ENCODE measurements around the gene LCN12.
A peak's percentile ranks its signal among the peaks of the same experiment; 100 is the strongest.

Gene LCN12

DNA sequence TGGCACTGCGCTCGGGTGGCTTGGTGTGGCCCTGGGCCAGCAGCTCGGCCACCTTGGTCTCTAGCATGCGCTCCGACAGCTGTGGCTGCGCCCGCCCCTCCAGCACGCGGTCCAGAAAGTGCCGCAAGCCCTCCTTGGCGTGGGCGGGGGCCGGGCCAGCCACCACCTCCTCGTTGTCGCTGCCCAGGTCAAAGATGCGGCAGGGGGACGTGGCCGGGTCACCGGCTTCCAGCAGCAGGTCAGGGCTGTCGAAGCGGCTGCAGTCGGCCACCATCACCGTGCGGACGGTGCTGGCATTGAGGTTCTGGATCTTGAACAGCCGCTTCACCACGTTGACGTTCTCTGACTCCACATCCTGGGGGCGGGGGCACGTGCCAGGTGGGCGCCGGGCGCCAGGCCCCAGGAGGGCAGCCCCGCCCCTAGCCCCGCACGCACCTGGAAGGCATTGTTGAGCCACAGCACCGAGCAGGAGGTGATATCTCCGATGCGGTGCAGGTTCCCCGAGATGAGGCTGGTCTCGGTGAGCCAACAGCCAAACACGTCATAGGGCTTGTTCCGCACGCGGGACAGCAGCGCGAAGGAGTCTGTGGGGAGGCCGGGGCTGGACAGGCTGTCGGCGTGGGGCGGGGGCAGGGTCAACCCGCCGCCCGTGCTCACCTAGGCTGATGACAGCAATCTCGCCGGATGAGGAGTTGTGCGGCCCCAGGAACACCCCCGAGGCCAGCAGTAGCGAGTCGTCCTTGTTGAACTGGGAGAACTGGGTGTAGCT lies 9.8 kb upstream of the LCN12 start:
- intact Hi-C loops (cut with DNase I), result loop anchor here (5.0 to 10.0 kb wide), 2 partner anchors 35 to 57 kb away; partner anchors contain the start of genes PTGDS and TRAF2
- peak in 1 of 42 donors; percentile 37 for DNase-seq

DNA sequence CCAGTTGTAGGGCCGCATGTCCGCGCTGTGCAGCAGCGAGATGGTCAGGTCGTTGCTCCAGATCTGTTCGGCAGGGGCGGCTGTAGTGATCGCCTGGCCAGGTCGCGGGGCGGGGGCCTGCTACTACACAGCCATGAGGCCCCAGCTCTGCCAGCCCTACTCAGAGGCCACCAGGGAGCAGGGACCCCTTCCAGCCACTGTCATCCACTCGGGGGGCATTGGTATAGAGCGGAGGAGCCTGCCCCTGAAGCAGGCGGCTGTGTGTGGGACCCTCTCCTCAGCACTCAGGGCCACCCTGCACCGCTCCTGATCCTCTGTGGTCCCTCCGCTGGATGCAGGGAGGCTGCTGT lies 9.2 kb upstream of the LCN12 start:
- intact Hi-C loops (cut with DNase I), result loop anchor here (5.0 to 10.0 kb wide), 2 partner anchors 34 to 58 kb away; partner anchors contain the start of genes PTGDS and TRAF2

DNA sequence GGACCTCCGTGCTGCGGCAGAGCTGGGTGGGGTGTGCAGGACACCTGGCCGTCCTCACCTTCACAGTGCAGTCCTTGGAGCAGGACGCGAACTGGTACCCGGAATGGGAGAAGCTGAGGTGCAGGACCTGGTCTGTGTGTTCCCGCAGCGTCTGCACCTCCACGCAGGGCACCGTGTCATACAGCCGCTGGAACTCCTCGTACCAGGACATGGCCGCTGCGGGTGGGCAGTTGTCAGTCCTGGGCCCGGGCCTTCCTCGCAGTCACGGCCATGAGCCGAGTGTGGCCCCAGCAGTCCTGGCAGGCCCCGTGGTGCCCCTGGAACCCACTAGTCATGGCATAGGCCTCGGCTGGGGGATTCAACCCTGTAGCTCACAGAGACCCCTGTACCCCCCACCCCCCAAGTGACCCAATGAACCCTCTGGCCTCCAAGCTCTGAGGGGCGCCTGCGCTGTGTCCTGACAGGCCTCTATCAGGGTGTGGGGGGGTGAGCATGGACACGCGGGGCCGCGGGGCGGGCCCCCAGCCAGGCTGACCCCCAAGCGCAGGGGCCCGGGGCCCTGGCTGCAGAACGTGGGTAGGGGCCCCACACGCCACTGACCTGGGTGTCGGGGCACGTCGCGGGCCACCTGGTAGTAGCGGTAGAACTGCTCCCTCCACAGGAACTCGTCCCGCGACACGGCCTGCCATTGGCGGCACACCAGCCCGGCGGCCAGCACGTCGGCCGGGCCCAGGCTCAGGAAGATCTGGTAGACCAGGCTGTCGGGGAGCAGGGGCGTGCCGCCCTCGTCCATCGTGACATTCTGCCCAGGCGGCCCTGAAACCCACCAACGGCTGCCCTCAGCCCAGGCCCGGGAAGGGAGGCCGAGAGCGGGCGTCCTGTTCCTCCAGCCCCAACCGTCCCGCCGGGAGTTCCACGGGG lies 8.5 kb upstream of the LCN12 start:
- intact Hi-C loops (cut with DNase I), result loop anchor here (5.0 to 10.0 kb wide), 2 partner anchors 34 to 59 kb away; partner anchors contain the start of genes PTGDS and TRAF2

More for the DNA sequence above, 9.2 kb upstream of the LCN12 start:
- DNase-seq, result peak in 1 of 42 donors; percentile 39

DNA sequence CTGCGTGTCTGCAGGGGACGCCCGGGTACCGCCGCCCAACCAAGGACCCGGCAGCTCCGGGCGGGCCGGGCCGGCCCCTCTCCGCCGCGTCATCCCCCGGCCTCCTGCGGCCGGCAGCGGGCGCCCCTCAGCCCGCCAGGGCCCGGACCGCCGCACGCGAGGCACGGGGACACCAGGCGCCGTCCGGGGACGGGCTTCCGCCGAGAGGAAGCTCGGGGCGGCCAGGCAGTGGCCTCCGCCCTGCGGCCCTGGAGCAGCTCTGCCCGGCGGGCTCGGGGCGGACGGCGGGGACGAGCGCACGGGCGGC lies 7.9 kb upstream of the LCN12 start:
- intact Hi-C loops (cut with DNase I), result loop anchor here (5.0 to 10.0 kb wide), 2 partner anchors 33 to 59 kb away; partner anchors contain the start of genes PTGDS and TRAF2
- peak in 3 of 42 donors; percentile 29 to 50 (median 40) for DNase-seq

More for the DNA sequence above, 8.5 kb upstream of the LCN12 start:
- peak in 4 of 42 donors; percentile 27 to 53 (median 40) for DNase-seq

DNA sequence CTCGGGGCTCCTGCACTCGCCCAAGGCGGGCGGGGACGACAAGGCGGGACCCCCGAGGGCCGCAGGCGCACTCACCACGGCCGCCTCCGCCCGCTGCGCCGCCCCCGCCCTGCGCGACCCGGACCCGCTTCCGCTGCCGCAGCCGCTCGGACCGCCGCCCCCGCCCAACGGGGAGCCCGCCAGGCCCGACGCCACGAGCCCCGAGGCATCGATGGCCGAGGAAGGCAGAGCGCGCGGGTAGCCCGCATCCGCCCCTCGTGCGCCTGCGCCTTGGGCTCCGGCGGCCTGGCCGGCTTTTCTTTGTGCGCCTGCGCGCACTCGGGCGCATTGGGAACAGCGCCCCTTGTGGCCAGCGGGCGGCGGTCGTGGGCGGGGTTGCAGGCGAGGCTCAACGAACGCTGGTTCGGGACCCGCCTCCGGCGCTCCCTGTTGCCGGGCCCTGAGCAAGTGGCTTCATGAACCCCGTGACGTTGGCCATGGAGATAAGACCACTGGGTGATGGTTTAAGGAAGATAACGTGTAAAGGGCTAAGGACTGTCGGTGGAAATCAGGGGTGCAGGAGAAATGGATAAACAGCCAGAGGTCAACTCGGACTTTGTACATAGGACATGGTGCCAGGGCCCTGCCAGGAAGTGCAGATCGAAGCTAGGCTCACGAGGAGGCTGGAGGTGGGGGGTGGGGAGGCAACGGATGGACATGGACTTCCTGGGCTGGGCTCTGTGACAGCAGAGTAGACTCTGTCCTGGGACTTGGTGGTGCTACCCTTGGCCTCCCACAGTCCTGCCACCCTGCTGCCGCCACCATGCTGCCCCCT lies 7.3 kb upstream of the LCN12 start, which contains the start of the genes C8G and FBXW5:
Gene C8G, plus strand, starts transcription at position 725 of the 814 bp plus-strand sequence. Its CDS starts 78 bp downstream, at position 803.
Gene FBXW5, minus strand, starts transcription at position 220 of the 814 bp plus-strand sequence. CDS start 655 bp downstream, outside the sequence.
- DNase-seq, result peak; percentile 67 to 97 (median 93)
- intact Hi-C loops (cut with DNase I), result loop anchor here (5.0 to 10.0 kb wide), 2 partner anchors 33 to 60 kb away; partner anchors contain the start of genes PTGDS and TRAF2

DNA sequence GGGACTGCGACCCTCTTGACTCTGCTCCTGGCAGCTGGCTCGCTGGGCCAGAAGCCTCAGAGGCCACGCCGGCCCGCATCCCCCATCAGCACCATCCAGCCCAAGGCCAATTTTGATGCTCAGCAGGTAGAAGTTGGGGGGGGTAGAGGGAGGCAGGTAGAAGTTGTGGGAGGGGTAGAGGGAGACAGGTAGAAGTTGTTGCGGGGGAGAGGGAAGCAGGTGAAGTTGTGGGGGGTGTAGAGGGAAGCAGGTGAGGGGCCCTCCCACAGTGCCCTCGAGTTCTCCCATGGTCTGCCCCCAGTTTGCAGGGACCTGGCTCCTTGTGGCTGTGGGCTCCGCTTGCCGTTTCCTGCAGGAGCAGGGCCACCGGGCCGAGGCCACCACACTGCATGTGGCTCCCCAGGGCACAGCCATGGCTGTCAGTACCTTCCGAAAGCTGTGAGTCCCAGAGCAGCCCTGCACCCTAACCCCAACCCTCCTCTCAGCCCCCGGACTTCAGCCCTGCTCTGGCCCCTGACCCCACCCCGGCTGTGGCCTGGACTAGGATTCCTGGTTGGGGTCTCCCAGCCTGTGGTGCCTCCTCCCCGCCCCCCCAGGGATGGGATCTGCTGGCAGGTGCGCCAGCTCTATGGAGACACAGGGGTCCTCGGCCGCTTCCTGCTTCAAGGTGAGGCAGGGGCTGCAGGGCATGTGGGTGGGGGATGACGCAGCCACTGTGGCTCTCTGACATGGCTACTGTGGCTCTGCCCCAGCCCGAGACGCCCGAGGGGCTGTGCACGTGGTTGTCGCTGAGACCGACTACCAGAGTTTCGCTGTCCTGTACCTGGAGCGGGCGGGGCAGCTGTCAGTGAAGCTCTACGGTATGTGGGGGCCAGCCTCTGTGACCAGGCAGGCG lies 6.5 kb upstream of the LCN12 start:
- DNase-seq, result no peak
- intact Hi-C loops (cut with DNase I), result loop anchor here (10.0 kb wide), 1 partner anchor 61 kb away; the partner anchor contains the start of gene TRAF2

DNA sequence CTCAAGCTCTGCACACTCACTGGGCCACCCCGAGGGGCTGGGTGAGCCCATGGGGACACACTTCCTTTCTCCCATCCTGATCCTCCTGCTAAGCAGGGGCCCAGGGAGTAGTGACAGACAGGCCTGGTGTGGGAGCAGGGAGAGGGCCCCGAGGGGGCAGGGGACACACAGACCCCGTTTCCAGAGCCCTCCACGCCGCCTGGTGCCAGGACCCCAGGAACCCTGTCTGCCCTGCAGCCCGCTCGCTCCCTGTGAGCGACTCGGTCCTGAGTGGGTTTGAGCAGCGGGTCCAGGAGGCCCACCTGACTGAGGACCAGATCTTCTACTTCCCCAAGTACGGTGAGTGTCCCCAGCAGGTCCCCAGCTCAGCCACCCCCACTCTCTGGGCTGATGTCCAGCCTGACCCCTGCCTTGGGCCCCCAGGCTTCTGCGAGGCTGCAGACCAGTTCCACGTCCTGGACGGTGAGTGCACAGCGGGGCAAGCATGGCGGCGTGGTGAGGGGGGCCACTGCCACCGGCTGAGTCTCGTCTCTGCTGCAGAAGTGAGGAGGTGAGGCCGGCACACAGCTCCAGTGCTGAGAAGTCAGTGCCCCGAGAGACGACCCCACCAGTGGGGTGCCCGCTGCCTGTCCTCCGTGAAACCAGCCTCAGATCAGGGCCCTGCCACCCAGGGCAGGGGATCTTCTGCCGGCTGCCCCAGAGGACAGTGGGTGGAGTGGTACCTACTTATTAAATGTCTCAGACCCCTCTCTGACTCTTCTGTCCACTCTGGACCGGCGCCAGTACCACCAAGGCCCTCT lies 5.6 kb upstream of the LCN12 start:
- DNase-seq, result no peak
- intact Hi-C loops (cut with DNase I), result loop anchor here (10.0 kb wide), 1 partner anchor 62 kb away; the partner anchor contains the start of gene TRAF2

DNA sequence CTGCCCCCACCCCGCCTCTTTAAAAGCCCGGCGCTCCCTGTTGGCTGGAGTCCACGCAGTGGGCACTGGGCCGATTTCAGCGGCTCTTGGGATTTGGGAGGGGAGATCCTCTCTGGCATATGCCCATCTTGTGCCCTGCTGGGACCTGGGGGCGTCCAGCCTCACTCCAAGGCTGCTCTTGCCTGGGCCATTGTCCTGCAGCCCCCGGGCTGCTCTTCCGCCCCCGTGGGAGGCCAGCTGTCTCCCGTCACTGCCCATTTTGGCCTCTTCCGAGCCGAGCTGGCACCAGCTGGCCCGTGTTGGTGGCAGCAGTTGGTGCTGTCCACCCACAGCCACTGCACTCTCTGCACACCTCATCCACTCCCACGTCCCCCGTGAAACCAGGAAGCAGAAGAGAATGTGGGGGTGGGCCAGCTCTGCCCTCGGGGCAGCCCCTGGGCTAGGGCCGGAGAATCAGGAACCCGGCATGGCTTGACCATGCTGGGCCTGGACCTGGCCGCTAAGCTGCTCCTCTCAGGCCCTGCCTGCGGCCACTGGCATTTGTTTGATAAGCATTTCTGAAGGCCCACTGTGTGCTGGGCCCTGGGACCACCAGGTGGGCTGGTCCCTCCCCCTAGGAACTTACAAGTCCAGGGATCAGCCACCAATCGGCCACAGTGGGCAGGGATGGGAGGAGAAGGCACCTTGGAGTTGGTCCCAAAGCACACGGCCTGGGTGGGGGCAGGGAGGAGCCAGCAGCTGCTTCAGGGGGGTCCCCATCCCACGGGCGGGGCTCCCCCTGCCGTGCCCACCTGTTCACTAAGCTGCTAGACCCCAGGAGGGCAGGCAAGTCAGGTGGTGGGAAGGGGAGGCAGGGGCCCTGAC lies 4.8 kb upstream of the LCN12 start:
- peak in 25 of 42 donors; percentile 32 to 77 (median 55) for DNase-seq
- intact Hi-C loops (cut with DNase I), result loop anchor here (10.0 kb wide), 1 partner anchor 62 kb away; the partner anchor contains the start of gene TRAF2

DNA sequence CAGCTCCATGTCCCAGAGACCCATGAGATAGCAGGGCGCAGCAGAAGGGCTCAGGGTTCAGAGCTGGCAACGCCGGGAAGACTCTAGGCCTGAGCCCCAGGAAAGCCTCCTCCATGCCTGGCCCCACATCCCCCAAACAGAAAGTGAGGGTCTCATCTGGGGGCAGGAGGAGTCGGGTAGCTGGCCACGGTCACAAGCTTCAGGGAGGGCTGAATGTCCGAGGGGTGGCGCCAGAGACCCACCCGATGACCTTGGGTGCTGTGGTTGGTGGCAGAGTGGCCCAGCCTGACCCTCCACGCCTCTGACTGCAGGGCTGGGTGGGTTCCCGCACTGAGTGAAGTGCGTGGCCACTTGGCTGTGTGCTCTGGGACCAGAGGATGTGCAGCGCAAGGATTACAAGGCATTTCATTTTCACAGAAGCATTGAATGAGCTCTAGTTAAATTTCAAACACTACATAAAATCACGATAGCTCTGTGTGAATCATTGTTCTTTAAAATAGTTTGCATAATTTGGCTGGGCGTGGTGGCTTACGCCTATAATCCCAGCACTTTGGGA lies 4.0 kb upstream of the LCN12 start:
- intact Hi-C loops (cut with DNase I), result loop anchor here (10.0 kb wide), 1 partner anchor 63 kb away; the partner anchor contains the start of gene TRAF2
- DNase-seq, result peak; percentile 54 to 93 (median 82)

DNA sequence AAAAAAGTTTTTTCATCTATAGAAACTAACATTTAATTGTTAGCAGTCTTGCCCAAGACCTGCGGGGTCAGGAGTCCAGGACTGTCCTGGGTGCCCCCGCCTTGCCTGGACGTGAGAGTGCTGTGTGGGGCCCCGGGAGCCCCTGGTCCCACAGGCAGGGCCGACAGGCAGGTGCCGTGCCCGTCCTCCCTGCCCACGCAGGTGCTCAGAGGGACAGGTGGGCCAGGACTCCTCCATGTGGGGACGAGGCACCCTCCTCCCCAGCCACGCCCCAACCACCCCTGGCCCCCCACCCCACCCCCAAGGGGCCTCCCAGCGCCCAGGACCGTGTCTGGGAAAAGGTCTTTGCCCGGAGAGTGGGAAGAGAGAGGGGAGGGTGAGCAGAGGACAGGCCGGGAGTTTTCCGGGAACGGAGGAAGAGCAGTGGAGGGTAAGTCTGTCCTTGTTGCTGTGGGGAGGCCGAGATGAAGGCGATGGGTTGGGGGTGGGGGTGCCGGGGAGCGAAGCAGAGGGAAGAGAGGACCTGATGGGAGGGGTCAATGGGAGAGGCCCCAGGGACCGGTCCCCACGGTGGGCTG lies 2.7 kb upstream of the LCN12 start:
- intact Hi-C loops (cut with DNase I), result loop anchor here (10.0 kb wide), 1 partner anchor 65 kb away; the partner anchor contains the start of gene TRAF2
- DNase-seq, result no peak

DNA sequence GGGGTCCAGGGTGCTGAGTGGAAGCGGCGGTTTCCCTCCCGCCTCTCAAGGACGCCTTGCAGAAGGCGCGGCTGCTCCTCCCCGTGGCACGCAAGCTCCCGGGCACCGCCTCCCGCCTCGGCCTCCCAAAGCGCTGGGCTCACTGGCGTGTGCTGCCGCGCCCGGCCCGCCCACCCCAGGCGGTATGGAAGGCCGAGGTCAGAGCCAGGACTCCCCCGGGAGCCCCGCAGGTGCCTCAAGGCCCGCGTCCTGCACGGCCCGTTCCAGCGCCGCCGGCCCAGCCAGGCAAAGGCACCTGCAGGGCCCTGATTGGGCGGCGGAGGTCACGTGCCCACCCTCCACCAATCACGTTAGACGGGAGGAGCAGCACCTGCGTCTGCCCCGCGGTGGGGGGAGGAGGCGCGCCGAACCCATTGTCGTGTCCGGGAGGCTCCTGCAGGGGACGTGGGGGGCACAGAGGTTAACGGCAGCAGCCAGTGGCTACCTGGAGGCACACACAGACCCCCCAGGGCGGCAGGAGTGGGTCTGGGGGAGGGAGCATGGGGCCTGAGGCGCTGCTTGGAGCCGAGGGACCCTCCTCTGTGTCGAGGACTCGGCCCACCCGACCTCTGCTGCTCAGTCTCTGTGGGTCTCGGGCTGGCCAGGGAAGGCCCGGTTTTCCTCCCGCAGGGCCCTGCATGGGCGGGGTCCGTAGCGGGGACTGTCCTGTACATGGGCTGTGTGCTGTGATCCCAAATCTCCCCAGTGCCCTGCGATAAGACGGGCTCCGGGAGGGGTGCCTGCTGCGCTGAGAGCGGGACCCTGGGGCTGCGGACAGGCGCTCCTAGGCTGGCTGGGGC lies 2.0 kb upstream of the LCN12 start:
- intact Hi-C loops (cut with DNase I), result loop anchor here (5.0 to 10.0 kb wide), 3 partner anchors 65 to 158 kb away; partner anchors contain the start of genes TMEM141 and TRAF2
- peak; percentile 95 to 100 (median 99) for DNase-seq

DNA sequence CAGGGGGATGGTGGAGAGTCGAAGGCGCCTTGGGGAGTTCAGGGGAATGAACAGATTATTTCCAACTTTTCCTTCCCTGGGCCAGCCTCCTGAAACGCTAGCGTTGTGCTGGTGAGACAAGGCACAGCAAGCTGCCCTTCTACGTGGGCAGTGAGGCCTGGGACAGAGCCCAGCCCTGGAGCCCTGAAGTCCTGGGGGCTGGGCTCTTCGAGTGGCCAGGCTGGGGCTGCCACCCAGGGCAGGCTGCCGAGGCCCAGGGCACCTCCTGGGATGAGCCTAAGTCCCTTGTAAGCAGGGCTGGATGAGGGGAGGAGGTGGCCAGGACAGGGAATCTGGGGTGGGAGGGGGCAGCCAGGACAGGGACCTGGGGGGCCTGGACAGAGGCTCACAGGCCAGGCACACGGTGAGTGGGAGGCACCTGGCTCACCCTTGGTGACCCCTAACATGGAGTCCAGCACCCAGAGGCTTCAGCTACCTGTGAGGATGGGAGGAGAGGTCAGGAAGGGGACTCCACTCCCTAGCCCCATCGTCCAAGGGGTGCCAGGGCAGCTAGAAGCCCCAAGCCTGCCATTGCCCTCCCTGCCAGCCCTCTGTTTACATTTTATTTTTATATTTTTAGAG lies 1.3 kb upstream of the LCN12 start:
- peak in 2 of 42 donors; percentile 21 to 29 for DNase-seq
- intact Hi-C loops (cut with DNase I), result loop anchor here (5.0 kb wide), 2 partner anchors 87 to 158 kb away; partner anchors contain the start of gene TMEM141

DNA sequence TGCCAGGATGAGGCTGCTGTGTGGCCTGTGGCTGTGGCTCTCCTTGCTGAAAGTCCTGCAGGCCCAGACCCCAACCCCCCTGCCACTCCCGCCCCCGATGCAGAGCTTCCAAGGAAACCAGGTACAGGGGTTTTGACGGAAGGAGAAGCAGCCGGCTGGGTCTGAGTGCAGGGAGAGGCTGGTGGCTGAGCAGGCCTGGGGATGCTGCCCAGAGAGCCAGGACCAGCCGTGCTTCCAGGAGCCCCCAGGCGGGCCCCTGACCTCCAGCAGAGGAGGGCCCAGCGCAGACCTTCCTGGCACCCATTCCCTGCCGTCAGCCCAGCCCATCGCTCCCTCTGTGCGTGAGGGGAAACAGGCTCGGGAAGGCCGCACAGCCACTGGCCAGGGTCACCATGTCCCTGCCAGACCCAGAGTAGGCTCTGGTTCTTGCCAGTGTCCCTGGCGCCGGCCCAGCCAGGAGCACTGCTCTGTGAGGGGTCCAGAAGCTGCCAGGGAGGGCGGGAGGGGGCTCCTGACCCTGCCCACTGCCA lies 313 bp downstream of the LCN12 start:
- peak in 18 of 42 donors; percentile 38 to 78 (median 60) for DNase-seq
- intact Hi-C loops (cut with DNase I), result loop anchor here (5.0 kb wide), 2 partner anchors 85 to 160 kb away; partner anchors contain the start of gene TMEM141

All from head of caudate nucleus (tissue), 42 donors.